HG03103 (cell line): ENCODE data around the gene FLYWCH2.
"Not testable (repeated sequence)": the region's sequence is repeated elsewhere in the genome, so short reads cannot be mapped to it uniquely, and the experiment has no call there.

Experiments used
- ATAC-seq: cut with Tn5 transposase; IDR thresholded peaks from one replicate; pipeline ENCODE4 v1.9.1; 2021; ENCODE audit warnings: low read depth; ENCODE audit not compliant: unreplicated experiment

FLYWCH2 gene

GRCh38 chr16:2881783-2882649 is 999 bp upstream of the FLYWCH2 start:
- ATAC-seq: peak; percentile 9

- ATAC-seq: no peak
These were observed 468 bp downstream of the FLYWCH2 start for GRCh38 chr16:2883458-2883908.

GRCh38 chr16:2884041-2884451 is 1.0 kb downstream of the FLYWCH2 start:
- ATAC-seq: no peak

GRCh38 chr16:2894231-2894630 is 11.2 kb downstream of the FLYWCH2 start:
- ATAC-seq: no peak

- no peak for ATAC-seq
These were observed 12.8 kb downstream of the FLYWCH2 start for GRCh38 chr16:2895813-2896212.

GRCh38 chr16:2896480-2897010 is 13.5 kb downstream of the FLYWCH2 start:
- ATAC-seq: no peak

- no peak for ATAC-seq
These were observed 14.1 kb downstream of the FLYWCH2 start for GRCh38 chr16:2897110-2897509.

GRCh38 chr16:2898831-2899563 is 16.0 kb downstream of the FLYWCH2 start:
- ATAC-seq: no peak

- no peak for ATAC-seq
These were observed 16.6 kb downstream of the FLYWCH2 start for GRCh38 chr16:2899564-2900072.

GRCh38 chr16:2900526-2901075 is 17.6 kb downstream of the FLYWCH2 start:
- ATAC-seq: no peak

GRCh38 chr16:2902337-2903130 is 19.5 kb downstream of the FLYWCH2 start:
- ATAC-seq: no peak

GRCh38 chr16:2904100-2904921 is 21.3 kb downstream of the FLYWCH2 start:
- peak; percentile 34 for ATAC-seq

GRCh38 chr16:2904922-2905240 is 21.9 kb downstream of the FLYWCH2 start:
- no peak for ATAC-seq

- peak; percentile 60 for ATAC-seq
These were observed 22.4 kb downstream of the FLYWCH2 start for GRCh38 chr16:2905241-2905987.

- ATAC-seq: no peak
These were observed 23.0 kb downstream of the FLYWCH2 start for GRCh38 chr16:2905988-2906387.

- not testable (repeated sequence) for ATAC-seq
These were observed 24.2 kb downstream of the FLYWCH2 start for GRCh38 chr16:2907084-2907753.

GRCh38 chr16:2910441-2910969 is 27.5 kb downstream of the FLYWCH2 start:
- no peak for ATAC-seq
